GM19463 (cell line): ENCODE measurements around the gene ATL2.
"Not testable (repeated sequence)": the region's sequence is repeated elsewhere in the genome, so short reads cannot be mapped to it uniquely, and the experiment has no call there.

ENCODE experiments used
- ATAC-seq: cut with Tn5 transposase; IDR thresholded peaks from one replicate; pipeline ENCODE4 v1.9.1; 2021; ENCODE audit warnings: mild to moderate bottlenecking, moderate library complexity; ENCODE audit not compliant: unreplicated experiment

Gene ATL2

DNA sequence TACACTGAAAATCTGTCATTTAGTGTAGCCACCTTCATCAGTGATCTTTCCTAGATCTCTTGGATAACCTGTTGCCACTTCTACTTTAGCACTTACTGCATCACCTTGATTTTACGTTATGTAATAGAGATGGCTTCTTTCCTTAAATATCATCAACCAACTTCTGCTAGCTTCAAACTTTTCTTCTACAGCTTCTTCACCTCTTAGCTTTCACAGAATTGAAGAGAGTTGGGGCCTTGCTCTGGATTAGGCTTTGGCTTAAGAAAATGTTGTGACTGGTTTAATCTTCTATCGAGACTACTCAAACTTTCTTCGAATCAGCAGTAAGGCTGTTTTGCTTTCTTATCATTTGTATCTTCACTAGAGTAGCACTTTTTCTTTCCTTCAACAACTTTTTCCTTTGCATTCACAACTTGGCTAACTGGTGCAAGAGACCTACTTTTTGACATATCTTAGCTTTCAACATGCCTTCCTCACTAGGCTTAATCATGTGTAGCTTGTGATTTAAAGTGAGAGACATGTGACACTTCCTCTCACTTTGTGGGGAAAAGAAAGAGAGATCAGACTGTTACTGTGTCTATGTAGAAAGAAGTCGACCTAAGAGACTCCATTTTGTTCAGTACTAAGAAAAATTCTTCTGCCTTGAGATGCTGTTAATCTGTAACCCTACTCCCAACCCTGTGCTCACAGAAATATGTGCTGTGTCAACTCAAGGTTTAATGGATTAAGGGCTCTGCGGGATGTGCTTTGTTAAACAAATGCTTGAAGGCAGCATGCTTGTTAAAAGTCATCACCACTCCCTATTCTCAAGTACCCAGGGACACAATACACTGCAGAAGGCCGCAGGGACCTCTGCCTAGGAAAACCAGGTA, 99.6 kb downstream of the ATL2 start:
- ATAC-seq, result no peak

DNA sequence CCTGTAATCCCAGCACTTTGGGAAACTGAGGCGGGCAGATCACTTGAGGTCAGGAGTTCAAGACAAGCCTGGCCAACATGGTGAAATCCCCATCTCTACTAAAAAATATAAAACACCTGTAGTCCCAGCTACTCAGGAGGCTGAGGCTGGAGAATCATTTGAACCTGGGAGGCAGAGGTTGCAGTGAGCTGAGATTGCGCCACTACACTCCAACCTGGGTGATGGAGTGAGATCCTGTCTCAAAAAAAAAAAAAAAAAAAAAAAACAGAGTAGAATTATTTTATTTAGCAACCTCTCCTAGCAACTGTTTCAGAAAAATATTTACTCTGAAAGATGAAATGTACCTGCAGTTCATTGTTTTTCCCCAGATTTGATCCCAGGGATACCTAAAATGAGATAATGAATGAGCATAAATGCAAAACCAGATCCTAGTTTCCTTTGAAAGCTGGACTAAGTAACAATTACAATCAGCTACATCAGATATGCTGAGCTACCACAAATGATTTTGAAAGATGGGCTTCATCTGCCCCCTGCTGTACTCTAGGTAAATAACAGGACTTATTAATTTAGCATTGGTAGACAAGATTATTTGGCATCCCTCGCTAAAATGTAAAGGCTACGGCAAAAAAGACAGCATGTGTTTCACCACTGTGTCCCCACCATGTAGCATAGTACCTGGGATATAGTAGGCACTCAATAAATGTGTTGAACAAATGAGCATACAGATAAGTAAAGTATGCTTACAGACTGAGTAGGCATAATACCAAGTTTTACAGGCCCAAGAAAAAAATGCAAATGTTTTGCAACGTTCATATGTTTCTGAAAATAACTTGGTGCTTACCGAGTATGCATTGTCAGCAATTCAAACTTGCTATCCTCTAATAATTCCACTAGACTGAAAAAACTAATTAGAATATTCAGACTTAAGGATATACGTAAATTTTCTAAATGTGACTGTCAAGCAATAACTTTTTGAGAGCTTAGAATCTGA, 102.5 kb downstream of the ATL2 start:
- ATAC-seq, result no peak

DNA sequence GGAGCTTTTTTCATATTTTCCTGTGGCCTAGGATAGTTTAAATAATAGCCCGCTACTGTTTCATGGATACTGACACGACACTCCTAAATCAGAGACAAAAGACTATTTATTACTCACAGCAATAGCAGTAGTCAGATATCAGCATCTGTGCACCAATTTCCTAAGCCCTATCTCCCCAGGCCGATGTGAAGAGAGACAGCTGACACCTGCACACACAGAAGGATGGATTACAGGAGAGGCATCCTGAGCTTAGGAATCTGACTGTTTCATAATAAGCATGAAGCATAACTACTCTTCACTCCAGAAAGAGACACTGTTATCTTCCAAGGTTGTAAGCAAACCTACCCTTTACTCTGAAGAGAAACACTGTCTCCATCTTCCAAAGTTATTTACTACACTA, 105.4 kb downstream of the ATL2 start:
- no peak for ATAC-seq

DNA sequence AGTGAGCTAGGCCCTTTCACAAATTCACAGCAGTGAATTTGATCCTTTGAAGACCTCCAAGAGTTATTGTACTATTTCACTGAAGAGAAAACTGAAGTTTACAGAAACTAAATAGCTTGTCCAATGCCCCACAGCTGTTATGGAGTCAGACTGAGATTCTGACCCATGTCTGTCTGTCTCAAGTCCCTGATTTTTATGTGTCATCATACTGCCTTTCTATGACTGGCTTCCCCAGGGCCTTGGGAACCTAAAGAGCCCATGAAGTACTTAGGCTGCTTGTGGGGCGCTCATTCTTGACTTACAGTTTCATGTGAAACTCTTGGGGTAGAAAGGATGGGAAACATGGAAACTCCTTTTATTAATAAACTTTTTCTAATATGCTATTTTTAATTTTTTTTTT, 107.7 kb downstream of the ATL2 start:
- no peak for ATAC-seq

DNA sequence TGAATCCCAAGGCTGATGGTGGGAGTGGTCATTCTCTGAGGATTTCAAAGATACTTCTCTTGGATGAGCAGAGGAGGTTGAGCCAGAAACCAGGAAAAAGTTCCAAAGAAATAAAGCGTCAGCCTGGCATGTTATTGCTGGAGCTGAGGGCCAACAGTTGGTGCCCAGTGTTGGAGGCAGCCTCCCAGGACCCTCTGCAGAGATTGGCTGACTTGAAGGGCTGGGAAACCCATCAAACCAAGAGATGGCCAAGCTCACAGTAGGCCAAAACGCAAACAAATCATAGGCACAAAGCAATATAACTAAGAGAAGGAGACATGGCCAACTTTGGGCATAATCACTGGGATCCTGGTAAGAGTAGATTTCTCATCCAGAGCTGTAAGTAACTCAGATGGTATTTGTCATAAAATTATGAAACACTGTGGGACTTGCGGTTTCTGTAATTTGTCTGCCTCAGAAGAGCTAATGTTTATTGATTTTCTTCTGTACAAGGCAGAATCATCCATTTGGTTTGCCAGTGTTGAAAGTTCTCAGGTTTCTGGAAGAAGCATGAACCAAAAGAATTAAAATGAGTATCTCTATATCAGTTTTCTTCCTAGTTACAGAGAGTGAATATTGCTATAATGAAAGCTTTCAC, 108.3 kb downstream of the ATL2 start:
- ATAC-seq, result no peak

DNA sequence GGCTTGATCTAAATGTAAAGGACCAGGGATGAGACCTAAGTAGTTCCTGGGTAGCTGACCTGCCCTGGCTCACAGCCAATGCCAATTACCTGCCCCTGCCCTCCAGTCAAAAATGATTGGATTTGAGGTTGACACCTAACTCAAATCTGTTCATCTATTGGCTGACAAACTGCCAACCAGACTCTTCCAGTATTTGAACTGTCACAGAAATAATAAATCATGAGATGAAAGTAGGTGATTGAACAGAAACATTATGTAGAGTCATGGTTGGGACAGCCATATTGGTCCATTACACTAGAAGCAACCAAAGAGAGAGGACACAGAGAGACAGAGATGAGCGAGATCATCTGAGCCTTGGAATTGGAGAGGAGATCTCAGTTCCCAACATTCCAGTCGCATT, 109.1 kb downstream of the ATL2 start:
- no peak for ATAC-seq

DNA sequence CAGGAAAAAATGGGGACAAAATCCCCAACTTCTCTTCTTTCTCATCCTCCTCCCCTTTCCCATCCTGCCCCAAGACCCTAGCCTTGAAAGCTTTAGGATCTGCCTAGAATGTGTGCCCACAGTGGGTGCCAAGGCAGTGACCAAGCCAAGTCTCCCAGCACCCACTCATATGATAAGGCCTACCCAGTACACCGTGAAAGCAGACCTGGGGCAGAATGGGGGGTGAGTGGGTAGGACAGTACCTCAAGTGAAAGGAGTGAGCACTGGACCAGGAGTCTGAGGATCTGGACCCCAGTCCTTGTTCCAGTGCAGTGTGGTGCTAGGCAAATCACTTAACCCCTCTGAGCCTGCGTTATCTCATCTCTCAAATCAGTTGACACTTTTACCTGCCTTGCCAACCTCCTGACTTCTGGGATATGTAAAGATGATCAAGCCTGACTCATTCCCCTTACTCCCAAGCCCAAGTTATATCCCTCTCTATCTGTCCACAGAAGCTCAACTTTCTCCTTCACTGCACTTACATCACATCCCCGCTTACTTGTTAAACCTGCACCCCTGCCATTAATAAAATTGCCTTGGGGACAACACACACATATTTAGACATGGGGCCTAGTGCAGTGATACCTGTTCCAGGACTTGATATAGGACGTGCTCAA, 109.7 kb downstream of the ATL2 start:
- ATAC-seq, result no peak

DNA sequence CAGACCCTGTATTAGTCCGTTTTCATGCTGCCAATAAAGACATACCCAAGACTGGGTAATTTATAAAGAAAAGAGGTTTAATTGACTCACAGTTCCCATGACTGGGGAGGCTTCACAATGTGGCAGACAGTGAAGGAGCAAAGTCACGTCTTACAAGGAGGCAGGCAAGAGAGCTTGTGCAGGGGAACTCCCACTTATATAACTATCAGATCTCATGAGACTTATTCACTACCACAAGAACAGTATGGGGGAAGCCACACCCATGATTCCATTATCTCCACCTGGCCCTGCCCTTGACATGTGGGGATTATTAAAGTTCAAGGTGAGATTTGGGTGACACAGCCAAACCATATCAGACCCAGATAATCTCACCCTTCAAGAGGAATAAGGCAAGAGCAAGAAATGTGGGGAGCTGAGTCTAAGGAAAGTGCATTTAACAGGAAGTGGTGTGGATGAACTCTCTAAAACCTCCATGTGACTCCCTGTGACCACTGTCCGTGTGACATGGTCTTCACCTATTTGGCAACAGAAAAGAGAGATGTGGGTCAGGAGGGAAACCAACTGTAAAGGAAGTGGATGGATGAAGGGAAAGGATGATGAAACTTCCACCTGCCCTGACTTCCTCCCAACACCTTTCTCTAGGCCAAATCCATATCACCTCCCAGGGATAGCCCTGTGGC, 110.6 kb downstream of the ATL2 start:
- ATAC-seq, result no peak

DNA sequence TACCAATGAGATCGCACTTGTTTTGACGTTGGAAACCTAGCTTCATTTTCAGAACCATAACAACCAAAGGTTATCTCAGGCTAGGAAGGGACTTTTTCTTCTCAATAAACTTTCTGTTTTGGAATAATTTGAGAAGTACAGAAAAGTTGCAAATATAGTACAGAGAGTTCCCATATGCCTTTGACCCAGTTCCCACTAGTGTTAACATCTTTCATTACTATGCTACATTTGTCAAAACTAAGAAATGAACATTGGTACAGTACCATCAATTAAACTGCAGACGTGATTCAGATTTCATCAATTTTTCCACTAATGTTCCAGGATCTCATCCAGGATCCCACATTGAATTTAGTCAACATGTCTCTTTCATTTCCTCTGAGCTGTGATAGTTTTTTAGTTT, 111.6 kb downstream of the ATL2 start:
- ATAC-seq, result no peak

DNA sequence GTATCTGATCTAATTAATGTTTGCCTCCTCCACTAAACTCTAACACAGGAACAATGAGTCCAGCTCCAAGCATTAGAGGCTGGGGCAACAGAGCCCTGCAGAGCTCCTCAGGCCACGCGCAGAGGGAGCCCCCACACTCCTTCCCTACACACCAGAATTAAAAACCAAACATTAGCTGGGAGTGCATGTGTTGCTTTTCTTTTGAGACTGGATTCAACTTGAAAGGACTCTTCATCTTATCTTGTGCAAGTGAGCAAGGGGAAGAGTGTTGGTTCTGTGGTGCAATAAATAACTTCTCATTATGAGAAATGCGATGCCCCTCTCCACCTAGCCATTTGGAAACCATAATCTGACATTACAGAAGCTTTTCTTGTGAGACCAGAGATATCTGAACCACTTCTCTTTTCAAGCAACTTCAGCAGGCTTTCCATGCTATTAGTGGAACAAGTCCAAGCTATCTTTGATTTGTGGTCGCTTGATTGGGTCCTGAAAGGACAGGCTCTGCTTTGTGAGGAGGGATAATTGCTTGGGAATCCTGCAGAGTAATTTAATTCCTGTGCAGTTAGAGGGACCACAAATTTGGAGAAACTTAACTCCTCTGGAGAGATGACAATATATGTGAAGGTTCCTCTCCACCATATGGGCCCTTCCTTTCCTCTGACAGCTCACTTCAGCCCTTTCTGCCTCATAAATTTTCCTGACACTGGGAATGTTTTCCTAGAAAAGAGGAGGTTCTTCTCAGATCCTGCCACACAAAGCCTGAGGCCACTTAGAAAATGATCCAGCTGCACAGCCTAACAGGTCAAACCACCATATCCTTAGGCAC, 112.5 kb downstream of the ATL2 start:
- no peak for ATAC-seq

DNA sequence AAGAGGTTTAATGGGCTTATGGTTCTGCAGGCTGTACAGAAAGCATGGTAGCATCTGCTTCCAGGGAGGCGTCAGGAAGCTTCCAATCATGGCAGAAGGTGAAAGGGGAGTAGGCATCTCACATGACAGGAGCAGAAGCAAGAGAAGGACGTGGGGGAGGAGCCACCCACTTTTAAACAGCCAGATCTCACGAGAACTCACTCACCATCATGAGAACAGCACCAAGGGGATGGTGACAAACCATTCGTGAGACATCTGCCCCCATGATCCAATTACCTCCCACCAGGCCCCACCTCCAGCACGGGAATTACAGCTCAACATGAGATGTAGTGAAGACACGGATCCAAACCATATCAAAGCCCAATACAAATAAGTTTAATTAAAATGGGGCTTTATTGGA, 113.8 kb downstream of the ATL2 start:
- ATAC-seq, result no peak

DNA sequence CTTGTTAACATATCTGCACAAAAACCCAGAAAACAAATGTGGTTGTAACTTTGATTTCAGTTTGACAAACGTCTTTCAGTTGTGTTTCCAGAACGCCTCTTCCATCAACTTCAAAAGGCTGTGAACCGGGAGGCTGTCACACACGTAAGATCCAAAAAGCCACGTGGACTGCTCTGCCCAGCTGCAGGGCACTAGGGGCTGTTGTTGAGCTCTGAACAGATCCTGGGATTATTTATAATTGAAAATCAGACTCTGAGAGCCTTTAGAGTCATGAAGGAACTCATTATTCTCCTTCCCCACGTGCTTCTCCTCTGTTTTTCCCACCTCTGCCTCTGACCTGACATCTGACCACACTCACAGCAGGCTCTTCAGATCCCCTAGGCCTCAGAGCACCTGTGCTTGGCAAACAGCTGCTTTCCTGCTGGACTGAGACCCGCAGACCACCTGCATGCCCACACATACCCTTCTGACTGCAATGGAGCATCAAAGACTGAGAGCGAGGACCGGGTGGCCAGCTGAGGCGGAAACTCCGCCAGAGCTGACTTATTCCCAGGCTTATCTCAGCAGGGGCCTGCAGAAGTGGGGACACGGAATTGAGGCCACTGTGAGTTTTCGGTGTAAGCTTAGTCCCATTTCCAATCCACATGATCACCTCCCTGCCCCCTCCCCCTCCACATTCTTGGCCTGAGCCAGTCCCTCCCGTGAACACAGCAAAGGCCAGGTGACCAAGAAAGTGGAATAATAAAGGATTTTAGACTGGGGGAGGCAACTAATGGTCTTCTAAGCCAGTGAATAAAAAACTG, 114.8 kb downstream of the ATL2 start:
- no peak for ATAC-seq

DNA sequence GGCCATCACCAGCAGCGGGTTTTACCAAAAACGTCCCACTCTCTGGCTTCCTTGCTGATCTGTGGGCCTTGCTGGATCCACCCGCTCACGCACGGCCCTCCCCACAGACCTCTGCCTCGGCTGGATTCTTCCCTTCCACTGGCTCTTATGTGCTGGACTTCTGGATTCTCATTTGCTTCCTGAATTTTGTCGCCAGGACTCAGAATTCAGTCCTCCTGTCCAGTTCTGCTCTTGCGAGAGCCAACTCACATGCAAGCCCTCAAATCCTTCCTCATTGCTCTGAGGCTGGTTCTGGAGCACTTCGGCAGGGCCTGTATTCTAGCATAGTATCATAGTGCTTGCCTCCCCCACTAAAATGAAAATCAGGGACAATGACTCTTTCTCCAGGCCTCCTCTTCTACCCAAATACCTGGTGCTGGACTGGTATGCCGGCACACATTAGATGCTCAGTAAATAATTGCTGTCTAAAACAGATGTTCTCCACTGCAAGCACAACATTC, 115.5 kb downstream of the ATL2 start:
- ATAC-seq, result no peak

DNA sequence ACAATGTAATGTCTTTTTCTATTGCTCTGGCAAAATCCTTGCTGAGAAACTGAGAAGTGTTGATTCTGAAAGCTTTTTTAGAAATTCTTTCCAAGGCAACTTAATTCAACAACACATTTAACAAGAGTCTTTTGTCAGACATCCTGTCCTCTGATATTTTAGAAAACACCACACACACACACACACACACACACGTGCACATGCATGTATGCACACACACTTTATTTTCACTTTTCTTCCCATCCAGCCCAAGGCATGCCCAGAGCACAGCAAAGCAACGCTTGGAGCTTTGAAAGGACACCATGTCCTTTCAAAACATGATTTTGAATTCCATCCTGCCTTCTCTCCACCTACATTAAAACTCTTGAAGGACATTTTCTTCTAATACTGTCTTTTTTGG, 116.1 kb downstream of the ATL2 start:
- no peak for ATAC-seq

DNA sequence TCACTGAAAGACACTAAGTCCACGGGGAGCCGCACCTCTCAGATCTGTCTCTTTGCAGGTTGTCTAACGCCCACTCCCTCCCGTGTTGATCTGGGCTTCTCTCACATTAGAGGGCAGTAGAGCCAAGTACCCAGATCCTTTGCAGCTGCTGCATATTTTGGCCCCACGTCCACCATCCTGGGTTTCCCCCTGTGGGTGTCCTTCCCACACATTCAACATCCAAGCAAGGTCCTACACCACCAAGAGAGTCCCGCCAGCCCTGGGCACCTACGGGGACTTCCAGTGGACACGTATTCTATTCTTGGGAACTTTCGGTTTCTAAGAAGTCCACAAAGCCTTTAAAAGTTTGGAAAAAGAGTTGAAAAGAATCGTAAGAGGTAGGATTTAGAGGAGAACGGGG, 116.6 kb downstream of the ATL2 start:
- ATAC-seq, result no peak

DNA sequence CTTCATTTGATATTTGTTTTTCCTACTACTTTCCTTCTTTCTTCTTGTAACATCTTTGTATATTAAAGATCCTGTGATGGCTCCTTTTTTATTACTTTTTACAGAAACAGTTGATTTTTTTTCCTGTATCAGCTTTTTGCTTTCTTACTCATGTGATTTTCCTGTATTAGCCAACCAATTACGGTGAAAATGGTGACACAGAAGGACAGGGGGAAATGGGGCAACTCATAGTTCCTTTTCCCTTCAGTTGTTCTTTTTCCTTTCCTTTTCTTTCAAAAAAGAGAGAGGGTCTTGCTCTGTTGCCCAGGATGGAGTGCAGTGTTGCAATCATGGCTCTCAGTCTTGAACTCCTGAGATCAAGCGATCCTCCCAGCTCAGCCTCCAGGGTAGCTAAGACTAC, 117.8 kb downstream of the ATL2 start:
- ATAC-seq, result no peak

DNA sequence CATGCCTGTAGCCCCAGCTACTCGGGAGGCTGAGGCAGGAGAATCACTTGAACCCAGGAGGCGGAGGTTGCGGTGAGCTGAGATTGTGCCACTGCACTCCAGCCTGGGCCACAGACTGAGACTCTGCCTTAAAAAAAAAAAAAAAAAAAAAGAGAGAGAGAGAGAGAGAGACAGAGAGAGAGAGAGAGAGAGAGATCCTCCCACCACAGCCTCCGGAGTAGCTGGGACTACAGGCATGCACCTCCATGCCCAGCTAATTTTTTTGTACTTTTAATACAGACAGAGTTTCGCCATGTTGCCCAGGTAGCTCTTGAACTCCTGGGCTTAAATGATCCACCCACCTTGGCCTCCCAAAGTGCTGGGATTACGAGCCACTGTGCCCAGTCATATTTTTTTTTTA, 119.4 kb downstream of the ATL2 start:
- ATAC-seq, result not testable (repeated sequence)

DNA sequence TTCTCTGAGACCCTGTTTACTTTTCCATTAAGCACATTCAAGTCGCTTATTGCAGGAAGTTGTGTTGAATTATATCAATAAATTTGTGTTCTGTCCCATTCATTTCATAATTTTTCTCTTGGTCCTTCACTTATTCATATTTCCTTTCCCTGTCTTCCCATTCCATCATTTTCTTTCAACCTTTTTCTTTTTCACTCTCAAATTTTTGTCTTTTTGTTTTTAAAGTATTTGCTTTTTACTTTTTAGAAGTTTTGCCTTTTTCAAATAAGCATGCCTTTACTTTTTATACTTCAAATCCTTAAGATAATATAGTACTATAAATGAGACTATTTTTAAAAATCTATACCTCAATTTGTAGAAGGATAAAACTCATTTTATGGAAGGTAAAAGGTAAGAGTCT, 120.5 kb downstream of the ATL2 start:
- ATAC-seq, result no peak
